ENCODE data around the gene KCNQ1.

Gene KCNQ1

GRCh38 chr11:2818503-2818902 is 373.7 kb downstream of the KCNQ1 start:
- no peak for DNase-seq

GRCh38 chr11:2819316-2819715 is 374.5 kb downstream of the KCNQ1 start:
- no peak for DNase-seq

DNA sequence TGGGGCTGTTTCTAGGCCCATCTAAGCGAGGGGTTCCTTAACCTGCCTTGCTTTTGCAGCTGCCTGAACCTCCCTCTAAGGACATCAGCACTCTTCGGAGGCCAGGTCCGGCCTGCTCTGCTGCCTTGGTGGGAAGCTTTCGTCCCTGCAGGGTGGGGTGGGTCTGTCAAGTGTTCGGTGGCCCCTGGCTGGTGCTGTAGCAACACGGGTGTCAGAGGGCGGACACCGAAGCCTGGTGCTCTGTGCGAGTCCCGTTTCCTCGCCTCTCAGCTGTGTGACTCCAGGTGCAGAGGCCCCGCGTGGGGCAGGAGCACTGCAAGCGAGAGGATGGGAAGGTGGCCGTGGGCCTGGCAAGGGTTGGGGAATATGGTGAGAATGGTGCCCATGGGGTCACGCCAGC is 376.2 kb downstream of the KCNQ1 start:
- DNase-seq, result no peak

DNA sequence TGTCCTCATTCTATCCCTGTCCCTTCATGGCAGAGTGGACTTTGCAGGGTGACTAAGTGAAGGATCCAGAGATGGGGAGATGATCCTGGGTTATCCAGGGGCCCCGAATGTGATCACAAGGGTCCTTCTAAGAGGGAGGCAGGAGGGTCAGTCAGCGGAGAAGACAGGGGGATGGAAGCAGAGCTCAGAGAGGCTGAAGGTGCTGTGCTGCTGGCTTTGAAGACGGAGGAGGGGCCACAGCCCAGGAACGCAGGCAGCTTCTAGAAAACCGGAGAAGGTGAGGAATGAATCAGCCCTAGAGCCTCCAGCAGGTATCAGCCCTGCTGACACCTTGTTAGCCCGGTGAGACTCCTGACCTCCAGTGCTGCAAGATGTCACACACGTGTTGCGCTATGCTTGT is 377.1 kb downstream of the KCNQ1 start:
- DNase-seq, result no peak

- DNase-seq, result no peak
Measured at GRCh38 chr11:2824851-2825250, 380.0 kb downstream of the KCNQ1 start.

- DNase-seq, result no peak
Measured at GRCh38 chr11:2825261-2825888, 380.6 kb downstream of the KCNQ1 start.

DNA sequence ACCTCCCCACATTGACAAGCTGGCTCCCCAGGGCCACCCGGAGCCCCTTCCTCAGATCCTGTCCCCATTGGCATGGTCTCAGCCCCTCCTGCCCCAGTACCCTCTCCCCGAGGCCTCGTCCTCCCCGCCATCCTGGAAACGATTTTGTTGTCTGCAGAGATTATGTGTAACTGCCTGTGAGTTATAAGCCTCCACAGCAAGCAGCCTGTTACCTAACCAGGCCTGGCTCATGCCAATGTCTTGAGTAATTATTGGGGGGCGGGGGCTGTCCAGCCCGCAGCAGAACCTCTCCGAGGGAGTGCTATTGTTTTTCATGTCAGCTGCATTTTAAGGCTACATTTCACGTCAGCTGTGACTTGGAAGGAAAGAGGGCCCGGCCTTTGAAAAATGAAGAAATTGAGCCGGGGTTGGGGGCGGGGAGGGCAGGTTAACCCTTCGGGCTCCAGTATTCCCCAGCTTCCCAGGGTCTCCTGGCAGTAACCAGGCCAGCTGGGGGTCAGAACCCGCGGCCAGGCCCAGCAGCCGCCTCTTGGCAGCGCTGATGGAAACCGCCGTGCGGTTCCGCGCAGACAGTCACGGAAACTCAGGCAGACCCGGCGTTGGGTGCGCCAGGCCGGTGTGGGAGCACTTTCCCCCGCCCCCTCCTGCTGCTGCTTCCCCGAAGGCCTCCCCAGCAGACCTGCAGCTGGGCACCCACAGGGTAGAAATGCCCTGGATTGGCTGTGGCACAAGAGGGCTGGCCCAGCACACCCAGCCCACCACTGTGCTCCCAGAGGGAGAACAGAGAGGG is 381.3 kb downstream of the KCNQ1 start:
- DNase-seq, result no peak

- no peak for DNase-seq
Measured at GRCh38 chr11:2826679-2827056, 381.9 kb downstream of the KCNQ1 start.

DNA sequence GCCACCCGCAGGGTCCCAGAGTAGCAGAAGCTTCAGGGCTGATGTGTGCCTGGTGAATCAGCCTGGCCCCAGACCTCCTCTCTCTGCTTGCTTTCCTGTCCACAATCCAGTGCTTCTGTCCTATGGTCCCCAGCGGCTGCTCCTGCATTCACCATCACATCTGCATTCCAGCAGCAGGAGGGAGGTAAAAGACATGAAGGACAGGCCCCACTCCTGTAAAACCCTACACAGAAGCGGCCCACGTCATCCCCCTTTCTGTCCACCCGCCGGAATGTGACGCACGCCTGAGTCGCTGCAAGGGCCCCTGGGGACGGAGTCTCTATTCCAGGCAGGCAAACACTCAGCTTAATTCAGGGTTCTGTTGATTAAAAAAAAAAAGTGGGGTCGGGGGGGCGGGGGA is 382.4 kb downstream of the KCNQ1 start:
- DNase-seq, result no peak

- no peak for DNase-seq
Measured at GRCh38 chr11:2827792-2828191, 383.0 kb downstream of the KCNQ1 start.

- DNase-seq, result no peak
Measured at GRCh38 chr11:2828585-2829330, 383.9 kb downstream of the KCNQ1 start.

- DNase-seq, result no peak
Measured at GRCh38 chr11:2830030-2830812, 385.4 kb downstream of the KCNQ1 start.

DNA sequence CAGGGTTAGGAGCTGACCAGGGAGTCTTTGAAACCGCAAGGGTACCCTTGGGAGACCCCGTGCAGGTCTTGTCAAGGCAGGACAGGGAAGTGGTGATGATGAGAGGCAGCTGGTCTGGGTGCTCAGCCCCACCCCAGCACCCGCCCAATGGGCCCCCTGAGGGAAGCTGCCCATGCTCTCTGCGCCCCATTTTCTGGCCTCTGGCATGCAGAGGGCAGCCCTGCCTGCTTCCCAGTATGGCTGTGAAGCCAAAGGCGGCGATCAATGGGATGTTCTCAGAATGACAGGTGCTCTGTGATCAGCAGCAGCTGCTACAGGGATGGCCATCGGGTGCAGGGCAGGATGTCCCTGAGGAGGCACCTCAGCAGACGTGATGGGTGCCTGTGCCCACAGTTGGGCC is 386.1 kb downstream of the KCNQ1 start:
- DNase-seq, result no peak

DNA sequence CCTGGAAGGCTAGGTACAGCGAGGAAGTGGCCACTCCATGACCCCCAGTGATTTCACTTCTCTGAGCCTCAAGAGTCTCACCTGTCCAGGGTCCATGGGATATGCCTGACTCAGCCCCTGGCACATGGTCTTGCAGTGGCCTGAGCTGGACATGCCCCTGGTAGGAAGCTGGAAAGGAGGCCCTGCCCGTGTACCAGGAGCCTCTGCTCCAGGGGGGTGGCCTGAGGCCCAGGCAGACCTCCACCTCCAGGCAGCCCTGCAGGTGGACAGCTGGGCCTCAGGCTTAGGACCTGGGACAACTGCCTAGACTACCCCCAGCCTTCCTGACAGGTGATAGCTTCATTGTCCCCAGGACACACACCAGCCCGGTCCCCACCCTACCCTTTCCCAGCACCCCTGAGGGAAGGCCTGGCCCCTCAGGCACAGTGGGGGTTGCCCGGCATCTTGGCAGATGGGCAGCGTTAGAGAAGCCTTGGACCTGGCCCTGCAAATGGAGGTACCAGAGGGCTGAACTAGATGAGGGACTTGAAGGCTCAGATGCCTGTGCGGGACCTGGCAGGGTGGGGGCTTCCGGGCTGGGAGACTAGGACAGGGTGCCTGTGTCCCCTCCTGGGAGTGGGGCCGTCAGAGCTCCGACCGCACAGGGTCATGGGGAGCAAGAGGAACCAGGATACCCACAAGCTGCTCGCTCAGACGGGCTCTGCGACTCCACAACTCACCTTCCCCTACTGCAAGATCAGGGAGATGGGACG is 387.1 kb downstream of the KCNQ1 start:
- no peak for DNase-seq

GRCh38 chr11:2832533-2833020 is 387.8 kb downstream of the KCNQ1 start:
- no peak for DNase-seq

DNA sequence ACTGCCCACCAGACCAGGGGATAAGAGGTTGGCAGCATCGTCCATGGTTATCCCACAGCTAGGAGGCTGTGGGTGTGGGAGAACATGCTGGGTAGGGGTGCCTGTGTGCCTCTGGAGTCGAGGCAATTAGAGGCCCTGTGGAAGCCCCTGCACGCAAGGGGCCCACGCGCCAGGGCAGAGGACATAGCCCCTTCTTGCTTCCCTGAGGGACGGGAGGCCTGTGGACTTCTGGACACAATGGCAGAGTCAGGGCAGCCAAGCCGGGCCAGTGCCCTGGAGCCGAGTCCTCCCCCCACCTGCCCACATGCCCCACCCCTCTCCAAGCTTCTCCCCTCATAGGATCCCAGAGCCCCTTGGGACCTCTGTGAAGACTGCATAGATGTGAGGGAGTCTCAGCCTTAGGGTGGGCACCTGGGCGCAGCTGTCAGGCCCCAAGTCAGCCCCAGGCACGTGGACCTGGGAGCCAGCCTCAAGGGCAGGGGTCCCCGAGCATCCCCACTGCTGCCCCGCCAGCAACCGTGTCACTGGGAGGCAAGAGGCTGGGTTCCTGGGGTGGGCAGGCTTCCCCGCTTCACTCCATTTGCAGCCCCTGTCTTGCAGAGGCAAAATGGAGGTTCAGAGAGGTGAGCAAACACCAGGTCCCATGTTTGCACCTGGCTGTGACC is 388.4 kb downstream of the KCNQ1 start:
- DNase-seq, result no peak

DNA sequence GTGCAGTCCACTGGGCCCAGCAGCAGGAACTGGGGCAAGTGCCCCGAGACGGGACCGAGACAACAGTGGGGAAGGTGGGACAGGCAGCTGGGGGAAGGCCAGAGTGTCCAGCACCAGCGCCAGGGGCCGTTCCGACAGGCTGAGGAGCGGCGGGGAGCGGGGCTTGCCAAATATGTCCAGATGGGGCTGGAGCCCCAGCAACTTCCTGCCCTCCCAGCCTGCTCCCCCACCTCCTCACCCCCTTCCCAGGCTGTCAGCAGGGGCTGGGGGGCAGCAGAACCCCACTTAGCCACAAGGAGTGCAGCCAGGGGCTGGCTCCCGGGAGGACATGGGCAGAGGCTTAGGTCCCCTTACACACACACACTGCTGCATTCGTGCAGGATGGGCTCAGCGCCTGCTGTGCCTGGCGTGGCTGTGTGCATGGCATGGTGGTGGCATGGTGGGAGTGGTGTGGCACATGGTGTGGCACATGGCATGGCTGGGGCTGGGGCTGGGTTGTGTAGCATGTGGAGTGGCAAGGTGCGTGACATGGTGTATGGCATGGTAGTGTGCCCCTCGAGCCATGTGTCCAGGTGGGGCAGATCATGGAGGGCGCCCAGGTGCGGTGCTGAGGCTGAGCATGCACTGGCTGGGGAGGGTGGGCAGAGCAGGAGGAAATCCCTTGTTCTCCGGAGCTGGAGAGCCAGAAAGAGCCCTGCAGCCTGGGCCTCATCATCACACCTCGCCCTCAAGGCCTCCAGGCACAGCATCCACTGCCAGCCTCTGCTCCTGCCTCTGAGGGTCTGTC is 389.1 kb downstream of the KCNQ1 start:
- no peak for DNase-seq

DNA sequence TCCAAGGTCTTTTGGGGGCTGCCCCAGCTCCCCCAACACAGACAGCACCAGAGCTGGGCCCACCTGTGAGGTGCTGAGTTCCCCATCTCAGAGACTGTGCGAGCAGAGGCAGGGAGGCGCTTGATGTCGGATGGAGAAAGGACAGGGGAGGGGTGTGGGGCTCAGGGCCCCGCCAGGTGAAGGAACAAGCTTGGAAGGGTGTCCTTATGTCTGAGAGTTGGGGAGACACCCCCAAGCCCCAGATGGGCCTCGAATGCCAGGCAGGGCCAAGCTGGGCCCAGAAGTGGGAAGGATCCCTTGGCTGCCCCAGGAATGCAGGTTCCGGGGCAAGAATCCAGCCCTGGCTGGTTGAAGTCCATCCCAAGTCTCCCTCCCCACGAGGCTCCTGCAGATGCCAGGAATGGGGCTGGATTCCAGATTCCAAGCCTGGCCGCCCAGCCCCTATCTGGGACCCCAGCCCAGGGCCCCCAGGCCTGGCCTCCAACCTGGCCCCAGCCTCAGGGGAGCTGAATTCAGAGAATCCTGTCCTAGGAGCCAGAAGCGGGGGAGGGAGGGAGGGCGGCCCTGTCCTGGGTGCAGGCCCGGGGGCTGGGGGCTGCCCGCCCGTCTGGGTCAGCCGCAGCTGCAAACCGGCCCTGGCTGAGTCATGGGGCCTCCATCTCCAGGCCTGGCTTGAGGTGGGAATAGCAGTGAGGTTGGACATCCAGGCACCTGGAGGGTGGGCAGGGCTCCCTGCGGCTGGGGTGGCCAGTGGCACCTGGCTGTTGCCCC is 389.9 kb downstream of the KCNQ1 start:
- DNase-seq, result no peak

DNA sequence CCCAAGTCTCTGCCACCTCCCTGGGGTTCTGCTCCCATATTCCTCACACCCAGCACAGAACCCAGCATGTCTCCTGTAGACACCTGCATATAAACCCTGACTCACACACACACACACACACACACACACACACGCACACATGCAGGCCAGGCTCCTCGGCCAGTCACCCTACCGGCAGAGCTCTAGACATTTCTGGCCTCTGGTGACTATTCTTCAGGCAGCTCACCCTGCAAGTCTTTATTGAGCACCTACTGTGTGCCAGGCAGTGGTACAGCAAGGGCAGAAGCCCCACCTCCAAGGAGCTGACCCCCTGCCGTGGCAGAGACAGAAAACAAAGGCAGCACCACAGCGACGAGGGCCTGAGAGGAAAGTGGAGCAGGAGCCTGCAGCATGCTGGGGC is 390.5 kb downstream of the KCNQ1 start:
- no peak for DNase-seq

DNA sequence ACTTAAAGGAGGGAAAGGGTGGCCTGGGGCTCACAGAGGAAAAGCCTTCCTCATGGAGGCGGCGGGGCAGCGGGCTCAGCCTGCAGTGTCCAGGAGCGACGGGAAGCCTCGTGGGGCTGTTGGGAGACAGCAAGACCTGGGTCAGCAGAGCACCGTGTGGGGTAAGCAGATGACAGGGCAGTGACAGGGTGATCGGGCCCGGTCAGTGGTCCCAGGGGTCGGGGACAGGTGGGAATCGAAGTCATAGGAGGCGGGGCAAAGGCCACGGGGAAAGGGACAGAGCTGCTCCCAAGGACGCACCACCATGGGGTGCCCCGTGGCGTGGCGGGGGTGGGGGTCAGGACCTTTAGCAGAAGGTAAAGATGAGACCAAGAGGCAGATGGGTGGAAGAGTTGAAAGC is 390.9 kb downstream of the KCNQ1 start:
- DNase-seq, result no peak

Data from activated naive CD4-positive, alpha-beta T cell treated with Interleukin-2 at 50 U/mL for 16 hours (primary cell).